Cardiac fibroblast (primary cell): Measurements from ENCODE around the gene PUDP.

Source experiments
- DNase-seq, 2 donors: peaks; one replicate each; pipeline versions ENCODE4 v3.0.0 to v3.0.0-alpha.2; 2010; ENCODE audit warnings: low read depth in 2 of 2
- H3K4me3 ChIP-seq, 2 donors: replicated peaks in 1 of 2; 1 replicate in 1 of 2; 2 replicates in 1 of 2; pipeline ENCODE4 v1.5.1; 2011; ENCODE audit warnings: low read depth in 2 of 2, low read length in 2 of 2, mild to moderate bottlenecking in 2 of 2, moderate library complexity in 1 of 2
- CTCF ChIP-seq: IDR thresholded peaks from one replicate; pipeline ENCODE4 v1.5.1; 2011; ENCODE audit warnings: low read depth, mild to moderate bottlenecking, low read length, inconsistent platforms

The PUDP gene

DNA sequence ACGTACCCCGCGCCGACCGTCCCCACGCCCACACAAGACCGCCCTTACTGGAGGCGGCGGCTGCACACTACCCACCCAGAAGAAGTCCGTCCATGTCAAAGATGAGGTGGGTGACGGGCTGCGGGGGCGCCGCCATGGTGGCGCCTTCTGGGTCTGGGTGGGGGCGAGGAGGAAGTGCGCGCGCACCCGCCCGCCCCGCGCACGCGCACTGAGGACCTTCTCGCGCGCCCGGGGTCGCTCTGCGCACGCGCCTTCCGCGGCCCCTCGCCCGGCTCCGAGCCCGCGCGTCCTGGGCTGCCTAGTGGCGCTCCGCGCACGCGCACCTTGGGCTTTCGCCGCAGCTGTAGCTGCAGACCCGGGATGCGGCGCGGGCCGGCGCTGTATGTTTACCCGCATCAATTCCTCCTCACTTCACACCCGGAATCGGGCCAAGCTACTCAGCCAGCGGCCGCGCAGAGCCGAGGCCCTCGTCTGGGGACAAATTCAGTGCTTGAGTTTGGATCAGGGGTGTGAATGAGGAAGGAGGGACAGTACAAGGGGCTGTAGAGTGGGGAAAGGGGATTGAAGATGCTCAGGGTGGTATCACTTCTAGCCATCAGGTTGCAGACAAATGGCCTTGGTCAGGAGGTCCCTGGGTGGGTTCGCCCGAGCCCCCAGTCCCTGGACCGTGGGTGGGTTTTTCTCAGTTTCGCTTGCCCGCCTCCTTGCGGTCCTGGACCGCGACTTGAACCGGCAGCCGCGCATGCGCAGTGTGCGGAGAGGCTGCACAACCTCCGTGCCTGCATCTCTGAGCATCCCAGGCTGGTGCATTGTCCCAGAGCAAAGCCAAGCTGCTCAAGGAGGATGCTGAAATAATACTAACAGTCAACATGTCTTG, at the start of gene PUDP:
Gene PUDP, minus strand, starts transcription at position 176 of the 877 bp plus-strand sequence. Its CDS starts 40 bp downstream, at position 136.
- no peak for TF ChIP-seq CTCF
- peak; percentile 73 to 82 for DNase-seq
- H3K4me3 ChIP-seq, result peak within 1 kb of the TSS; percentile 76 to 79

- no peak for DNase-seq
- TF ChIP-seq CTCF, result no peak
These were observed 46.7 kb upstream of the PUDP start for GRCh38 chrX:7194606-7195005.

DNA sequence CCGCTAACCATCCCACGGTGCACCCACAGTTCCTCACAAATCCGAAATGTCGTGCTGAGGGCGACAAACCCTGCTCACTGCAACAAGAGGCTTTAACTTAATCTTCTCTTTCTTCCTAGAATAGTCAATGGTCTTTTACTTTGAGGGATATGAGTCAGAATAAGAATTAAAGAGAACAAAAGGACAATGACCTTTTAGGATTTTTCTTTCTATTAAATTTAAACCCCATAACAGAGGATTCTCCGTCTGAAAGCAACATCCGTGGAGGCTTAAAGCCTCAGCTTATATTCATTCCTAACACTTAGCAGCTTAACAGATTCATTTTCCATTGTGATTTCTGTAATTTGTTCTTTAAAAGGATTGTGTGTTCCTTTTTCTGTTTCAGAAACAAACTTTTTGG, 44.9 kb upstream of the PUDP start:
- no peak for DNase-seq
- TF ChIP-seq CTCF, result no peak
- H3K4me3 ChIP-seq, result no peak overlapping the region

More at GRCh38 chrX:7194606-7195005, 46.7 kb upstream of the PUDP start:
- no peak overlapping the region for H3K4me3 ChIP-seq

DNA sequence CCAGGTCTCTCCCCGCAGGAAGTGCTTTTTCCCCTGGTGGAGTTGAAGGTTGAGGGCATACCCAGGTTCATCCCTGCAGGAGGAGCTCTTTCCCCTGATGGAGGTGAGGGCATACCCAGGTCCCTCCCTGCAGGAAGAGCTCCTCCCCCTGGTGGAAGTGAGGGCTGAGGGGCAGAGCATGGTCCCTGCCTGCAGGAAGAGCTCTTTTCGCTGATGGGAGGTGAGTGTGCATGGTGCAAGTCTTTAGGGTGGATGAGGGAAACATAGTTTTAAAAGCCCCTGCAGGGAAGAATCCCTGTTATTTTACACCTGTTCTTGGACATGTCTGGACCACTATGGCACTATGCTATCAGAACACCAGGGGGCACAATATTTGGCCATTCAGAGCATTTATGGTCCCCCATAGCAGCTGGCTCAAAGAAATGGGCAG, 43.7 kb upstream of the PUDP start:
- peak in 1 of 2 donors; percentile 4 for DNase-seq
- H3K4me3 ChIP-seq, result no peak overlapping the region
- TF ChIP-seq CTCF, result no peak

GRCh38 chrX:7190157-7190556, 42.2 kb upstream of the PUDP start:
- no peak for TF ChIP-seq CTCF
- H3K4me3 ChIP-seq, result no peak overlapping the region
- no peak for DNase-seq

- no peak for TF ChIP-seq CTCF
- H3K4me3 ChIP-seq, result no peak overlapping the region
These were observed 40.7 kb upstream of the PUDP start for GRCh38 chrX:7188672-7189071.

More at GRCh38 chrX:7188672-7189071, 40.7 kb upstream of the PUDP start:
- no peak for DNase-seq
